ENCODE measurements around the gene ZNF883. TPM values are rescaled to one million over a fixed set of nuclear protein-coding genes. Genes with fewer than 3 reads are reported as not detected.

The ZNF883 gene
- total and polyA plus RNA-seq, 2 of the 8 experiments (the other 6 are each of a cell fraction or from before 2014, with no cell fraction given) = 6.1 to 20.2 TPM

GRCh38 chr9:112917047-112917986 lies 94.7 kb downstream of the ZNF883 start (continued):
- TF ChIP-seq GTF2F1 (IDR thresholded peaks at IDR 0.05; ENCODE audit: borderline replicate concordance, low read depth, low read length) (no peak), E2F6 (IDR thresholded peaks at IDR 0.05) (no peak), CEBPB (IDR thresholded peaks at IDR 0.05; ENCODE audit: low read depth, low read length) (no peak), TEAD4 (IDR thresholded peaks at IDR 0.05; ENCODE audit: low read depth, low read length) (no peak), CHD2 (IDR thresholded peaks at IDR 0.05; ENCODE audit: low read length) (no peak), TBP (IDR thresholded peaks at IDR 0.05; ENCODE audit: low read depth, low read length) (no peak), RNF2 (IDR thresholded peaks at IDR 0.05; ENCODE audit: borderline replicate concordance, low read depth, low read length, missing control alignments, poor library complexity, severe bottlenecking) (no peak), BACH1 (IDR thresholded peaks at IDR 0.05; ENCODE audit: low read length) (no peak), CREB1 (IDR thresholded peaks at IDR 0.05) (no peak)
